Erythroblast (primary cell): ENCODE results near the gene DPP9.

Experiments
- GATA1 ChIP-seq: IDR thresholded peaks from 2 replicates; pipeline ENCODE4 v1.6.1; 2011; ENCODE audit warnings: low read depth, mild to moderate bottlenecking, control low read depth, low read length, moderate library complexity
- POLR2A ChIP-seq: IDR thresholded peaks from 2 replicates; pipeline ENCODE4 v1.6.1; 2011; ENCODE audit warnings: mild to moderate bottlenecking, low read length

- TF ChIP-seq POLR2A (no peak), GATA1 (no peak)
Observed at GRCh38 chr19:4673726-4674125, 49.9 kb downstream of the DPP9 start.
